Thyroid gland (tissue), 4 donors: Measurements from ENCODE around the gene TBK1. TPM values are rescaled to one million over a fixed set of nuclear protein-coding genes. Genes with fewer than 3 reads are reported as not detected.

Experiments
- DNase-seq, 2 donors: peaks; one replicate each; pipeline ENCODE4 v3.0.0-alpha.2; 2019
- H3K27ac ChIP-seq, 3 donors: fragments of 200-600 bp; sonication (generic); 1 replicate in 2 of 3; 2 replicates in 1 of 3; pipeline ENCODE4 v1.5.1; 2016 to 2019; ENCODE audit warnings: mild to moderate bottlenecking in 1 of 3, moderate library complexity in 1 of 3
- H3K27me3 ChIP-seq: fragments of 200-600 bp; sonication (generic); one replicate; pipeline ENCODE4 v1.5.1; 2019
- H3K36me3 ChIP-seq, 2 donors: fragments of 200-600 bp; sonication (generic); one replicate each; pipeline ENCODE4 v1.5.1; 2016 to 2019
- H3K4me1 ChIP-seq, 2 donors: fragments of 200-600 bp; sonication (generic); one replicate each; pipeline ENCODE4 v1.5.1; 2017 to 2019
- H3K4me3 ChIP-seq, 3 donors: fragments of 200-600 bp; sonication (generic); replicated peaks in 1 of 3; 1 replicate in 2 of 3; 2 replicates in 1 of 3; pipeline ENCODE4 v1.5.1; 2016; ENCODE audit warnings: mild to moderate bottlenecking in 1 of 3
- H3K9me3 ChIP-seq: fragments of 200-600 bp; sonication (generic); one replicate; pipeline ENCODE4 v1.5.1; 2017
- POLR2A ChIP-seq, 2 donors: fragments of 450-650 bp; IDR thresholded peaks; one replicate each; pipeline ENCODE4 v1.6.1; 2017; ENCODE audit warnings: antibody characterized with exemption in 2 of 2, mild to moderate bottlenecking in 2 of 2, moderate library complexity in 1 of 2
- WGBS, 2 donors: methylation state at CpG; one replicate each; pipeline ENCODE4 v1.1.5; 2017; 5-methylcytosine and 5-hydroxymethylcytosine counted together
- intact Hi-C: fragments of 100-400 bp; cut with DNase I; formaldehyde crosslinking; loops from one replicate; pipeline ENCODE4 v1.15.1; 2023
- total RNA-seq, 4 donors: library from RNA; depleted of rRNA; stranded (reverse); fragments of >200 nt; gene quantifications; one replicate each; pipeline ENCODE4 v1.2.3, GENCODE V29; 2016
- TF ChIP-seq, protein P1 (sequence below), 6 experiments: fragments of 200-600 bp in 3 of 6; fragments of 450-650 bp in 3 of 6; sonication (generic) in 3 of 6; IDR thresholded peaks; one replicate each; pipeline ENCODE4 v1.5.1; 2016 to 2019; ENCODE audit warnings: antibody characterized with exemption in 6 of 6, mild to moderate bottlenecking in 2 of 6, inconsistent platforms in 1 of 6, moderate library complexity in 1 of 6

Gene TBK1
- total RNA-seq, 4 donors from 2014 or later: 27.7 to 42.1 (median 33.4) TPM

DNA sequence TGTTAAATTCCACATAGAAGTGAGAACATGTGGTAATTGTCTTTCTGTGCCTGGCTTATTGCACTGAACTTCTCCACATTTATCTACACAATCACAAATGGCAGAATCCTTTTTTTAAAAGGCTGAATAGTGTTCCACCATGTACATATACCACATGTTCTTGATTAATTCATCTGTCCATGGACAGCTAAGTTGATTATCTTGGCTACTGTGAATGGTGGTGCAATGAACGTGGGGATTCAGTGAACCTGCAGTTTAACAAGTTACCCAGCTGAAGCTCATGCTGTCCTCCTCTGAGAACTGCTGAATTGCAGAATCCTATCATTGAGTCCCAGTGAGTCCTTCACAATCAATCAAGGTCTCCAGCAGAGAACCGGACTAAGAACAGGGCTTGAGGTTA, 74.9 kb downstream of the TBK1 start:
- H3K9me3 ChIP-seq: no peaks in the 10 kb centered on the region
- no peak for DNase-seq
- H3K27me3 ChIP-seq: no peaks in the 10 kb centered on the region
- no peak overlapping the region for H3K27ac ChIP-seq
- no peak for TF ChIP-seq POLR2A (IDR thresholded peaks at IDR 0.05)
- TF ChIP-seq, protein P1, sequence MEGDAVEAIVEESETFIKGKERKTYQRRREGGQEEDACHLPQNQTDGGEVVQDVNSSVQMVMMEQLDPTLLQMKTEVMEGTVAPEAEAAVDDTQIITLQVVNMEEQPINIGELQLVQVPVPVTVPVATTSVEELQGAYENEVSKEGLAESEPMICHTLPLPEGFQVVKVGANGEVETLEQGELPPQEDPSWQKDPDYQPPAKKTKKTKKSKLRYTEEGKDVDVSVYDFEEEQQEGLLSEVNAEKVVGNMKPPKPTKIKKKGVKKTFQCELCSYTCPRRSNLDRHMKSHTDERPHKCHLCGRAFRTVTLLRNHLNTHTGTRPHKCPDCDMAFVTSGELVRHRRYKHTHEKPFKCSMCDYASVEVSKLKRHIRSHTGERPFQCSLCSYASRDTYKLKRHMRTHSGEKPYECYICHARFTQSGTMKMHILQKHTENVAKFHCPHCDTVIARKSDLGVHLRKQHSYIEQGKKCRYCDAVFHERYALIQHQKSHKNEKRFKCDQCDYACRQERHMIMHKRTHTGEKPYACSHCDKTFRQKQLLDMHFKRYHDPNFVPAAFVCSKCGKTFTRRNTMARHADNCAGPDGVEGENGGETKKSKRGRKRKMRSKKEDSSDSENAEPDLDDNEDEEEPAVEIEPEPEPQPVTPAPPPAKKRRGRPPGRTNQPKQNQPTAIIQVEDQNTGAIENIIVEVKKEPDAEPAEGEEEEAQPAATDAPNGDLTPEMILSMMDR (IDR thresholded peaks at IDR 0.05): no peak
- intact Hi-C loops: no loop called here
- H3K4me1 ChIP-seq: no peaks in the 10 kb centered on the region
- 58 to 74% methylated on average over 2 of the region's 2 CpGs for WGBS, 2 donors
- no peak overlapping the region for H3K4me3 ChIP-seq
- no peaks in the 10 kb centered on the region for H3K36me3 ChIP-seq

DNA sequence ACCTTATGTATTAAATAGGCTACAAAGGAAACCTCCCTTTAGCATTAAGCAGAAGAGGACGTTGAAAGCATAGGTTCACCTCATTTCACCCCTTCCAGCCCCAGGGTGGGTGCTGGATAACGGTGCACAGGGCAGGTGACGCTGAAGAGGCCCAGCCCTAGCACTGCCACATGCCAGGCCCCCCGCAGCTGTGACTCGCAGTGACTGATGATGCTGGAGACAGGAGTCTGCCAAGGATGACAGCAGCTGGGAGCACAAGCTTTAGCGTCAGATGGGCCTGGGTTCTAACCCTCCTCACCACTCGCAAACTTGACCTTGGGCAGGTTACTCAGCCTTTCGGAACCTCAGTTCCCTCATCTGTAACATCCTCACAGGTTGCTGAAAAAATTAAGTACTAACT, 76.7 kb downstream of the TBK1 start:
- H3K4me1 ChIP-seq: no peaks in the 10 kb centered on the region
- no peak for DNase-seq
- H3K4me3 ChIP-seq: no peak overlapping the region
- TF ChIP-seq, protein P1 (IDR thresholded peaks at IDR 0.05): no peak
- TF ChIP-seq POLR2A (IDR thresholded peaks at IDR 0.05): no peak
- 75 to 78% methylated on average over 8 of the region's 8 CpGs for WGBS, 2 donors
- no peaks in the 10 kb centered on the region for H3K9me3 ChIP-seq
- no peak overlapping the region for H3K27ac ChIP-seq
- no peaks in the 10 kb centered on the region for H3K27me3 ChIP-seq
- intact Hi-C loops: no loop called here
- no peaks in the 10 kb centered on the region for H3K36me3 ChIP-seq

DNA sequence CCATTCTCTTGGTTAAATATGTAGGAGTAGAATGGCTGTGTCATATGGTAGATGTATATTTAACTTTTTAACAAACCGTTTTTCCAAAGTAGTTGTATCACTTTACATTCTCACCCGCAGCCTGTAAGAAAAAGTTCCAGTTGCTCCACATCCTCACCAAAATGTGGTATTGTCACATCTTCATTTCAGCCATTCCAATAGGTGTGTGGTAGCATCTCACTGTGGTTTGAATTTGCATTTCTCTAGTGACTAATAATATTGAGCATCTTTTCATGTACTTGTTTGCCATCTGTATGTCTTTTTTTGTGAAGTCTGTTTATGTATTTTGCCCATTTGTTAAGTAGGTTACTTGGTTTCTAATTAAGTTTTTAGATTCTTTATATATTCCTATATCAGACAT, 78.6 kb downstream of the TBK1 start:
- H3K9me3 ChIP-seq: no peaks in the 10 kb centered on the region
- no peaks in the 10 kb centered on the region for H3K27me3 ChIP-seq
- no peak for DNase-seq
- H3K36me3 ChIP-seq: no peaks in the 10 kb centered on the region
- TF ChIP-seq POLR2A (IDR thresholded peaks at IDR 0.05): no peak
- TF ChIP-seq, protein P1 (IDR thresholded peaks at IDR 0.05): no peak
- H3K4me3 ChIP-seq: no peak overlapping the region
- intact Hi-C loops: no loop called here
- H3K27ac ChIP-seq: no peak overlapping the region
- 92% methylated on average over 2 of the region's 2 CpGs for WGBS, 2 donors
- no peaks in the 10 kb centered on the region for H3K4me1 ChIP-seq

DNA sequence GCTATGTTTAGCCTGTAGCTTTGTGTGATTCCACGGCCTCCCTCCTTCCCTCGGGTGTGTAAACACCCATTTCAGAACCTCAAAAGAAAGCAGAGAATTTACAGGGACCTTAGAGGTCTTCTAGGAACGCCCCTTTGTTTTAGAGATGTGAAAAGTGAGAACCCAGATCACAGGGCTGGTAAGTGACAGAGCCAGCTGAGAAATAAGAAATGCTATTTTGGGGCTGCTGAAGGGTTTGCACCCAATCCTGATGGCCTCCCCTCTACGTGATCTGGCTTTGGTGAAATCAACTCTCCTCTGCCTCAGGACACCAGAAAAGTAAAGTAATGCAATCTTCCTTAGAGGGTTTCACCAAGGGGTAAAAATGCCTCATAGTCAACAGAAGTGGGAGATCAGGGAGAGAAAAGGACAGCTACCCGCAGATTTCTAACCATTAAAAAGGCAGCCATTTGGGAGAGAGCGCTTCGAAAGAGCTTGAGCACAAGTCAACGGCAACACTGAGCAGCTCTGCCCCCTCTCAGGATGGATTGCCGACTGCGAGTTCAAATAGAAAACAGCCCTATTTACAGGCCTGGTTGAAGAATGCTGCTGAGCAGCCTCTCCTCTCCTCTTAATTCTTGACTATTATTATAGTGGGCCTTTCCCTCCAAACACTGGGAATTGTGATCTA, 79.9 kb downstream of the TBK1 start:
- intact Hi-C loops: no loop called here

DNA sequence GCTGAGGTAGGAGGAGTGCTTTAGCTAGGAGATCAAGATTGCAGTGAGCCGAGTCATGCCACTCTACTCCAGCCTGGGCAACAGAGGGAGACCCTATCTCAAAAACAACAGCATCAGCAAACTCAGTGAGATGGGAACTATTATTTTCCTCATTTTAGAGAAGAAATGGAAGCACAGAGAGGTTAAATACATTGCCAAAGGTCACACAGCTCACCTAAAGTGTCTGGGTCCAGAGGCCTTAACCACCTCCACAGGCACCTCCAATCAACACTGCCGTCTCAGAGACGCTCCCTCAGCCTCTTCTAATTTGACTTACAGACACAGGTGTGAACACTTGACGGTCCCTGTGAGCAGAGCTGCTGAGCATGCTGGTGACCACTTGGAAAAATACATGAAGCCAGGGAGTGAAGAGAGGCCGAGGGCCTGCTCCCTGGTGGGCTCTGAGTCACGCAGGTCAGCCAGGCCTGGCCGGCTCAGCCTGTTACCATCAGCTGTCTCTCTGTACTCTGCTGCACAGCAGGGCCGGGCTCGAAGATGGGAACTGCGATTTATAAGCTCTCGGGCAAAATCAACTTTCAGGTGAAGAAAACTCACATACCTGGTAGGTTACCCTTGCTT, 80.9 kb downstream of the TBK1 start:
- no peak for TF ChIP-seq POLR2A (IDR thresholded peaks at IDR 0.05)
- TF ChIP-seq, protein P1 (IDR thresholded peaks at IDR 0.05): no peak
- H3K27ac ChIP-seq: no peak overlapping the region
- no peaks in the 10 kb centered on the region for H3K36me3 ChIP-seq
- no peak overlapping the region for H3K4me3 ChIP-seq
- H3K9me3 ChIP-seq: no peaks in the 10 kb centered on the region
- H3K4me1 ChIP-seq: no peaks in the 10 kb centered on the region
- DNase-seq: no peak
- WGBS, 2 donors: 92 to 94% methylated on average over 8 to 11 of the region's 11 CpGs
- intact Hi-C loops: no loop called here
- no peaks in the 10 kb centered on the region for H3K27me3 ChIP-seq

More for the DNA sequence above, 79.9 kb downstream of the TBK1 start:
- Histone ChIP-seq H3K4me3 (no peak overlapping the region), H3K9me3 (no peaks in the 10 kb centered on the region), H3K36me3 (no peaks in the 10 kb centered on the region), H3K27ac (no peak overlapping the region), H3K4me1 (no peaks in the 10 kb centered on the region), H3K27me3 (no peaks in the 10 kb centered on the region)
- no peak for DNase-seq
- TF ChIP-seq POLR2A (IDR thresholded peaks at IDR 0.05): no peak
- TF ChIP-seq, protein P1 (IDR thresholded peaks at IDR 0.05): no peak
- WGBS, 2 donors: 60 to 73% methylated on average over 10 of the region's 10 CpGs
